ENCODE data around the gene ENTPD5.
"Not testable (repeated sequence)": the region's sequence is repeated elsewhere in the genome, so short reads cannot be mapped to it uniquely, and the experiment has no call there.

The ENTPD5 gene

GRCh38 chr14:73937012-73937411, 82.1 kb downstream of the ENTPD5 start:
- no peak for DNase-seq

GRCh38 chr14:73936548-73936947, 82.5 kb downstream of the ENTPD5 start:
- DNase-seq: no peak

DNA sequence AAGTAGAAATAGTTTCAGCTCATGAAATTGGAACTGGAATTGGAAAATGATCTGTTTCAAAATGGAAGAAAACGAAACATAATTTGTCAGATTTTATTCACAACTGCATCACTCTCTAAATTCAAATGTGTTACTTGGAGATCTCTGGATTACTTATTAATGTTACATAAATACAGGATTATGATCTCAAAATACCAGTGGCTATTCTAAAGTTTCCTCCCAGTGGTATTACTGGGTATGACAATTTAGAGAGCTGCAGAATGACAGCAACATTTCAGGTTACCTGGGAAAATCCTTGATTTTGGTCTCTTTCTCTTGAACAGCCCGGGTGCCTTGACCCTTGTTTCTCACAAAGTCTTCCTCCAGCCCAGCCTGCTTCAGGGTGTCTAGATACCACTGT, 83.4 kb downstream of the ENTPD5 start:
- no peak for DNase-seq

GRCh38 chr14:73924337-73924736, 94.8 kb downstream of the ENTPD5 start:
- DNase-seq: no peak

DNA sequence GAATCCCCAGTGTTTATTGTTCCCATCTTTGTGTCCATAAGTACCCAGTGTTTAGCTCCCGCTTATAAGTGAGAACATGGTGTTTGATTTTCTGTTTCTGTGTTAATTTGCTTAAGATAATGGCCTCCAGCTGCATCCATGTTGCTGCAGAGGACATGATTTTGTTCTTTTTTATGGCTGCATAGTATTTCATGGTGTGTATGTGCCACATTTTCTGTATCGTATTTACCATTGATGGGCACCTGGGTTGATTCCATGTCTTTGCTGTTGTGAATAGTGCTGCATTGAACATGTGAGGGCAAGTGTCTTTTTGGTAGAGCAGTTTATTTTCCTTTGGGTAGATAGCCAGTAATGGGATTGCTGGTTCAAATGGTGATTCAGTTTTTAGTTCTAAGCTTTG, 99.6 kb downstream of the ENTPD5 start:
- DNase-seq: not testable (repeated sequence)

GRCh38 chr14:73916324-73916723, 102.8 kb downstream of the ENTPD5 start:
- no peak for DNase-seq

DNA sequence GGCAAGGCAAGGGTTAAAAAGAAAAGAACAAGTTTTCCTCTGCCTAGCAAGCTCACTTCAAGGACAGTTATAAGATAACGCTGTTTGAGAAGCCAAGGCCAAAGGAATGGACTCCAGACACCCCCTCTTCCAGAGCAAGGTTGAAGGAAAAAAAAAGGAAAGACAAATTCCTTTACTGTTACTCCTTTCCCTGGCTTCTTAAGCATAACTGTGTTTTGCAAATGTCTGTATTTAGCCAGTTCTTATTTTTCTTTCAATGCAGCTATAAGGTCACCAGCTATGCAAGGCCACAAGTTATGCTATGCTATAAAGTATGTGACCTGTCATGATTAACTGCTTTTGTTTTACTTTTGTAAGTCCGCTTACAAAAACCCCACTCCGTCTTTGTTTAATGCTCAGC, 105.8 kb downstream of the ENTPD5 start:
- no peak for DNase-seq

- DNase-seq: no peak
Measured at GRCh38 chr14:73909681-73910080, 109.4 kb downstream of the ENTPD5 start.
